MV-4-11 (cell line): Measurements from ENCODE around the gene TRAF2.

Experiments used
- DNase-seq: peaks from one replicate; lab custom pipeline; 2025; lab: John Stamatoyannopoulos, UW

The TRAF2 gene

DNA sequence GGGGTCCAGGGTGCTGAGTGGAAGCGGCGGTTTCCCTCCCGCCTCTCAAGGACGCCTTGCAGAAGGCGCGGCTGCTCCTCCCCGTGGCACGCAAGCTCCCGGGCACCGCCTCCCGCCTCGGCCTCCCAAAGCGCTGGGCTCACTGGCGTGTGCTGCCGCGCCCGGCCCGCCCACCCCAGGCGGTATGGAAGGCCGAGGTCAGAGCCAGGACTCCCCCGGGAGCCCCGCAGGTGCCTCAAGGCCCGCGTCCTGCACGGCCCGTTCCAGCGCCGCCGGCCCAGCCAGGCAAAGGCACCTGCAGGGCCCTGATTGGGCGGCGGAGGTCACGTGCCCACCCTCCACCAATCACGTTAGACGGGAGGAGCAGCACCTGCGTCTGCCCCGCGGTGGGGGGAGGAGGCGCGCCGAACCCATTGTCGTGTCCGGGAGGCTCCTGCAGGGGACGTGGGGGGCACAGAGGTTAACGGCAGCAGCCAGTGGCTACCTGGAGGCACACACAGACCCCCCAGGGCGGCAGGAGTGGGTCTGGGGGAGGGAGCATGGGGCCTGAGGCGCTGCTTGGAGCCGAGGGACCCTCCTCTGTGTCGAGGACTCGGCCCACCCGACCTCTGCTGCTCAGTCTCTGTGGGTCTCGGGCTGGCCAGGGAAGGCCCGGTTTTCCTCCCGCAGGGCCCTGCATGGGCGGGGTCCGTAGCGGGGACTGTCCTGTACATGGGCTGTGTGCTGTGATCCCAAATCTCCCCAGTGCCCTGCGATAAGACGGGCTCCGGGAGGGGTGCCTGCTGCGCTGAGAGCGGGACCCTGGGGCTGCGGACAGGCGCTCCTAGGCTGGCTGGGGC lies 63.7 kb downstream of the TRAF2 start:
- peak; percentile 77 for DNase-seq

DNA sequence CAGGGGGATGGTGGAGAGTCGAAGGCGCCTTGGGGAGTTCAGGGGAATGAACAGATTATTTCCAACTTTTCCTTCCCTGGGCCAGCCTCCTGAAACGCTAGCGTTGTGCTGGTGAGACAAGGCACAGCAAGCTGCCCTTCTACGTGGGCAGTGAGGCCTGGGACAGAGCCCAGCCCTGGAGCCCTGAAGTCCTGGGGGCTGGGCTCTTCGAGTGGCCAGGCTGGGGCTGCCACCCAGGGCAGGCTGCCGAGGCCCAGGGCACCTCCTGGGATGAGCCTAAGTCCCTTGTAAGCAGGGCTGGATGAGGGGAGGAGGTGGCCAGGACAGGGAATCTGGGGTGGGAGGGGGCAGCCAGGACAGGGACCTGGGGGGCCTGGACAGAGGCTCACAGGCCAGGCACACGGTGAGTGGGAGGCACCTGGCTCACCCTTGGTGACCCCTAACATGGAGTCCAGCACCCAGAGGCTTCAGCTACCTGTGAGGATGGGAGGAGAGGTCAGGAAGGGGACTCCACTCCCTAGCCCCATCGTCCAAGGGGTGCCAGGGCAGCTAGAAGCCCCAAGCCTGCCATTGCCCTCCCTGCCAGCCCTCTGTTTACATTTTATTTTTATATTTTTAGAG lies 64.5 kb downstream of the TRAF2 start:
- no peak for DNase-seq

- no peak for DNase-seq
These were observed 65.4 kb downstream of the TRAF2 start, which contains the start of gene LCN12 for GRCh38 chr9:136951541-136952320. Gene LCN12 (plus strand): TSS chr9:136952273. CDS start chr9:136952328, 55 bp downstream.

- no peak for DNase-seq
These were observed 66.1 kb downstream of the TRAF2 start for GRCh38 chr9:136952321-136952850.

DNA sequence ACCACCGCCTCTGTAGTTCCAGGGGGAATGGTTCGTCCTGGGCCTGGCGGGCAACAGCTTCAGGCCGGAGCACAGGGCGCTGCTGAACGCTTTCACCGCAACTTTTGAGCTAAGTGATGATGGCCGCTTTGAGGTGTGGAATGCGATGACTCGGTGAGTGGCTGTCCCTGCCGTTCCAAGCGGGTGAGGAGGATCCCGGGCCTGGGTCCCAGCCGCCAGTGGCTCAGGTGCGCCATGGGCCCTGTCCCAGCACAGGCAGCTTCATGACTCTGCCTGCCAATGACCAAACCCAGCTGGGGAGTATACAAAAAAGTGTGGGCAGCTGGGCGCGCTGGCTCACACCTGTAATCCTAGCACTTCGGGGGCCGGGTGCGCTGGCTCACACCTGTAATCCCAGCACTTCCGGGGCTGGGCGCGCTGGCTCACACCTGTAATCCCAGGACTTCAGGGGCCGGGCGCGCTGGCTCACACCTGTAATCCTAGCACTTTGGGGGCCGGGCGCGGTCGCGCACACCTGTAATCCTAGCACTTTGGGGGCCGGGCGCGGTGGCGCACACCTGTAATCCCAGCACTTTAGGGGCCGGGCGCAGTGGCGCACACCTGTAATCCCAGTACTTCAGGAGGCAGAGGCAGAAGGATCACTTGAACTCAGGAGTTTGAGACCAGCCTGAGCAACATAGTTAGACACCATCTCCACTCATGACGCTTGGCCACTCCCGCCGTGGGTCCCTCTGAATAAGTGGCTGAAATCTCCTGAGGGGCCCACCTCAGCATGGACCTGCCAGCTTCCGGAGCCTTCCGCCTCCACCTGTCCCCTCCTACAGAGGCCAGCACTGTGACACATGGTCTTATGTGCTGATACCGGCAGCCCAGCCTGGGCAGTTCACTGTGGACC lies 66.8 kb downstream of the TRAF2 start:
- DNase-seq: no peak

- no peak for DNase-seq
These were observed 67.5 kb downstream of the TRAF2 start for GRCh38 chr9:136953771-136954269.

DNA sequence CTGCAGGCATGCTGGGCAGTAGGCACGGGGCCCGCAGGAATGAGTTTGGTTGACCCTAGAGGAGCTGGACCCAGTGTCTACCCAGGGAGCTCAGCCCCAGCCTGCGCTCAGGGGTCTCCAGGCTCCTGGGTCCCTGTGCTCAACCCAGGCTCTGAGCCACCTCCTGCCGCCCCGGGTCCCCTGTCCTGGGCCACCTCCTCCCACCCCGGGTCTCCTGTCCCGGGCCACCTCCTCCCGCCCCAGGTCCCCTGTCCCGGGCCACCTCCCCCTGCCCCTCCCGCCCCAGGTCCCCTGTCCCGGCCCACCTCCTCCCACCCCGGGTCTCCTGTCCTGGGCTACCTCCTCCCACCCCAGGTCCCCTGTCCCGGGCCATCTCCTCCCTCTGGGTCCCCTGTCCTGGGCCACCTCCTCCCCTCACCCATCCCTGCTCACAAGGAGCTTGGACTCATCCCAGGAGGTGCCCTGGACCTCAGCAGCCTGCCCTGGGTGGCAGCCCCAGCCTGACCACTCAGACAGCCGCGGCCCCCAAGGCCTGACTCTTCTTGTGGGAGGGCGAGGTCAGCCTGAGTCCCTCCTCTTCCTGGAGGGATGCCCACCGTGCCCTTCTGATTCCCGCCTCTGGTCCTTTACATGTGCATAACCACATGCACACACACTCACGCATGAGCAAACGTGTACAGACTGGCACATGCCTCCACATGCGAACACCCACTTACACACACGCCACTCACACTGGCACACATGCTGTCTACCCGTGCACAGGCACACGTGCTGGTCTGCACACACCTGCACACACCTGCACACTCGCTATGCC lies 68.2 kb downstream of the TRAF2 start:
- DNase-seq: no peak

- DNase-seq: no peak
These were observed 69.1 kb downstream of the TRAF2 start for GRCh38 chr9:136955202-136955942.

- no peak for DNase-seq
These were observed 69.6 kb downstream of the TRAF2 start for GRCh38 chr9:136955943-136956335.

DNA sequence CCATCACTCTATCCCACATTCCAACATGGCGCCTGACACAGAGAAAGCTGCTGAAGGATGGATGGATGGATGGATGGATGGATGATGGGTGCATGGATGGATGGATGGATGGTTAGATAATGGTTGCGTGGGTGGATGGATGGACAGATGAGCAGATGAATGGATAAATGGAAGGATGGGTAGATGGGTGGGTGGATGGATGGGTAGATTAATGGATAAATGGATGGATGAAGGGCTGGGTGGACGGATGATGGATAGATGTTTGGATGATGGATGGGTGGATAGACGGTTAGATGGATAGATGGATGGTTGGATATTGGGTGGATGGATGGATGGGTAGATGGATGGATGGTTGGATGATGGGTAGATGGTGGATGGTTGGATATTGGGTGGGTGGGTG lies 70.3 kb downstream of the TRAF2 start:
- DNase-seq: no peak

- DNase-seq: no peak
These were observed 71.1 kb downstream of the TRAF2 start for GRCh38 chr9:136957461-136957860.

GRCh38 chr9:136957901-136958300 lies 71.6 kb downstream of the TRAF2 start:
- no peak for DNase-seq

- DNase-seq: no peak
These were observed 72.2 kb downstream of the TRAF2 start for GRCh38 chr9:136958473-136958872.

GRCh38 chr9:136958898-136959850 lies 72.9 kb downstream of the TRAF2 start:
- no peak for DNase-seq

DNA sequence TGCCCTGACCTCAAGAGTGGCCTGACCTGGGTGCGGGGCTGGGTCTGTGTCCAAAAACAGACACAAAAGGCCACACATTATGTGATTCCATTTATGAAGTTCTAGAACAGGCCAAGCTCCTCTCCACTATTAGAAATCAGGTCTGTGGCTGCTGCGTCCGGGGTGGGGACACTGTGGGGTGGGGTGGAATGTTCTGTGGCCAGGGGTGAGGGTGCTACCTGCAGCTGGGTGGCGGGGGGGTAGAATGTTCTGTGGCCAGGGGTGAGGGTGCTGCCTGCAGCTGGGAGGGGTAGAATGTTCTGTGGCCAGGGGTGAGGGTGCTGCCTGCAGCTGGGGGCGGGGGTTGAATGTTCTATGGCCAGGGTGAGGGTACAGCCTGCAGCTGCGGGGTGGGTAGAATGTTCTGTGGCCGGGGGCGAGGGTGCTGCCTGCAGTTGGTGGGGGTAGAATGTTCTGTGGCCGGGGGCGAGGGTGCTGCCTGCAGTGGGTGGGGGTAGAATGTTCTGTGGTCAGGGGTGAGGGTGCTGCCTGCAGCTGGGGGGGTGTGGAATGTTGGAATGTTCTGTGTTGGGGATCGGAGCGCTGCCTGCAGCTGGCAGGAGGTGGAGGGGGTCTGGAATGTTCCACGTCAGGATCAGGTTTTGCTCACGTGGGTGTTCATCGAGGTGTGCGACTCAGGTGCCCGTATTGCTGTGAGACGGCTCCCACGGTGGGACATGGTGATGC lies 74.1 kb downstream of the TRAF2 start:
- DNase-seq: no peak

GRCh38 chr9:136960938-136961275 lies 74.6 kb downstream of the TRAF2 start:
- DNase-seq: no peak

- no peak for DNase-seq
These were observed 75.2 kb downstream of the TRAF2 start for GRCh38 chr9:136961279-136962065.
